Suppressor macrophage treated with lipopolysaccharide for 4 hours (primary cell): ENCODE data around the gene INPP5B.

Source experiments
- DNase-seq: peaks from one replicate; pipeline ENCODE4 v3.0.0-alpha.2; 2020

INPP5B gene

GRCh38 chr1:37865348-37866120, 81.3 kb downstream of the INPP5B start:
- DNase-seq = no peak

GRCh38 chr1:37862330-37862729, 84.5 kb downstream of the INPP5B start:
- DNase-seq = no peak

GRCh38 chr1:37861151-37861550, 85.7 kb downstream of the INPP5B start:
- no peak for DNase-seq

DNA sequence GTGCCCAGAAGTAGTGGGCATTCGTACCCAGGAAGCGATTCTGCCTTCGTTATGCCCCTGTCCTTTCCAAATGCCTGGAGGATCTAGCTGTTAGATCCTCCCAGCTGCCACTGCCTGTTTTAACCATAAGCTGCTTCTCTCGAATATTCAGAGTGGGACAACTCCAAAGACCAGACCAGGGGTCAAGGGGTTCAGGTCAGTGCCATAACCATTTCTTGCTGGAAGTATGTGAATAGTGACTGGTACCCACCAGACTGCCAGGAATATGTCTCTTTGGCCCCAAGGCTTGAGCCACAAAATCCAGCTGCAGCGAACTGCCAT, 86.5 kb downstream of the INPP5B start:
- DNase-seq = no peak

GRCh38 chr1:37859507-37860345, 87.1 kb downstream of the INPP5B start, which contains the start of gene MTF1:
Gene MTF1, minus strand, starts transcription at chr1:37859592. Its CDS starts 1,934 bp downstream, at chr1:37857658.
- DNase-seq = peak; percentile 99

DNA sequence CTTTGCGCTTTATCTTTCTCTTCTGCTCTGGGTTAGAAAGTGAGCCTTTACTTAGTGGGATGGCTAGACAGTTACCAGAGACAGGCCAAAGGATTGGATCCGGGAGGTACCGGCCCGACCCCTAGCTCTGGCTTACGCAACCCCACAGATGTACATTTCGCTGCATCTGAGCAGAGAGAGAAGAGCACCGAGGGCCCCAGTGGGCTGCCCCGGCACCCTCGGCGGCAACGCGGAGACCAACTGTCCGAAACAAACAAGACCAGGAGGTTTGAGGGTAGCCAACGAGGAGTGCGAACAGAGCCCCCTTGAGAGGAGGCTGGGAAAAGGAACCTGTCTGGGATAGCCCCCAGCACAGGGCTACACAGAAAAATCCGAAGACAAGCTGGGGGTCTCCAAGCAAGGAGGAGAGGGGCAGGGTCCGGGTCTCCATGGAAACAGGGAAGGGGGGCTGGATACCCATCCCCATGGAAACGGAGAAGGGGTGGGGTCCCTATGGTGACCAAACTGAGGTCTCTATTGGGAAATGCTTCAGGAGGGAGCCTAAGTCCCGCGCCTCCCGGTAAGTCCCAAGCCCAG, 87.8 kb downstream of the INPP5B start:
- DNase-seq = peak; percentile 50

DNA sequence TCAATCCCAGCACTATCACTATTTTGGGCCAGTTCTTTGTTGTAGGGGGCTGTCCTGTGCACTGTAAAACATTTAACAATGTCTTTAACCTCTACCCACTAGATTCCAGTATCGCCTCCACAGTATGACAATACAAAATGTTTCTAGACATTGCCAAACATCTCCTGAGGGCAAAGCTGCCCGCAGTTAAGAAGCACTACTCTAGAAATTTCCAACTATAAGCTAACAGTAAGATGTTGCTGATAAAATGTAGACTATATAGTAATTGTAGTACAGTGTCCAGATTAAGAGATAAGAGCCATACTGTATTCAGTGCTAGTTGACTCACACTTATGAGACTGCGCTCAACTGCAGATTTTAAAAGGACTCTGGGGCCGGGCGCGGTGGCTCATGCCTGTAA, 92.4 kb downstream of the INPP5B start:
- no peak for DNase-seq

DNA sequence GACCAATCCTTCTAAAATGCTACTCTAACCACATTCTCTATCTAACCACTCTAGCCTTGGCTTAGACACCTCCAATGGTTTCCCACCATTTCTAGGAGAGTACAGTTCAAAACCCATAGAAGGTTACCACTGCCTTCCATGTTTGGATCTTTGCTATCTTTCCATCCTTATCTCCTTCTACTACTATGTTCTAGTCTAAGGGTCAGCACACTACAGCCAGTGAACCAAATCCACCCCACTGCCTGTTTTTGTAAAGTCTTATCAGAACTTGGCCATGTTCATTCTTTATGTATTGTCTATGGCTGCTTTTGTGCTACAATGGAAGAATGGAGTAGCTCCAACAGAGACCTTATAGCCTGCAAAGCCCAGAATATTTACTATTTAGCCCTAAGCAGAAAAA, 93.7 kb downstream of the INPP5B start:
- DNase-seq = no peak

- DNase-seq = peak; percentile 71
These were observed 95.1 kb downstream of the INPP5B start for GRCh38 chr1:37851782-37852210.

DNA sequence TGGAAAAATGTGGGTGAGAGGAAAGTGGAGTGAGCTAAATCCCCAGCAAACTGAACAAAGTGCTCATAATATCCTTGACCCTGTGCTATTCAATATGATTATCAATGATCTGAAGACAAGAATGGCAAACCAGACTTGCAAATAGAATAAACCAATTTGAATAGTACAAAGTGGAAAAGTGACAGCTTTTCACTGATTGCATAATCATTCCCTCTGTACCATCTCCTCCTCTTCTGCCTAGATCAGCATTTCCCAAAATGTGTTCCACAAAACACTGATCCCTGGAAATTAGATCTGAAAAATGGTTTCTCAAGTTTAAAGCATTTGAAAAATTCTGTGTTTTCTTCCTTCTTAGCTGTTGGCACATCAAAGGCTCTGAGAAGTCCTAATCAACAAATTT, 95.6 kb downstream of the INPP5B start:
- no peak for DNase-seq

GRCh38 chr1:37850352-37850955, 96.4 kb downstream of the INPP5B start:
- peak; percentile 71 for DNase-seq

DNA sequence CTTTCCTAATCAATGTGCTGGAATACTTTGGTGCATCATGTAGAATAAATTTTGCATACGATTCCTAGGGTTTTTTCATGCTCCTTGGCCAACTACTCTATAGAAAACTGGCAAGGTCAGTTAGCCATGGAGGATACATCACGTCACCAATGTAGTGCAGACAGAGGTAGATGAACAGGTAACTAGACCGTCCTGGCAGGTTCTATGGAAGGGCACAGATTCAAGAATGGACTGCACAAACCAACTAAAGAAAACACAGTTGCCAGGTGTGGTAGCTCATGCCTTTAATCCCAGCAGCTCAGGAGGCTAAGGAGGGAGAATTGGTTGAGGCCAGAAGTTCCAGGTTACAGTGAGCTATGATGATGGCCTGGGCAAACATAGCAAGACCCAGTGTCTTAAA, 97.4 kb downstream of the INPP5B start:
- no peak for DNase-seq

DNA sequence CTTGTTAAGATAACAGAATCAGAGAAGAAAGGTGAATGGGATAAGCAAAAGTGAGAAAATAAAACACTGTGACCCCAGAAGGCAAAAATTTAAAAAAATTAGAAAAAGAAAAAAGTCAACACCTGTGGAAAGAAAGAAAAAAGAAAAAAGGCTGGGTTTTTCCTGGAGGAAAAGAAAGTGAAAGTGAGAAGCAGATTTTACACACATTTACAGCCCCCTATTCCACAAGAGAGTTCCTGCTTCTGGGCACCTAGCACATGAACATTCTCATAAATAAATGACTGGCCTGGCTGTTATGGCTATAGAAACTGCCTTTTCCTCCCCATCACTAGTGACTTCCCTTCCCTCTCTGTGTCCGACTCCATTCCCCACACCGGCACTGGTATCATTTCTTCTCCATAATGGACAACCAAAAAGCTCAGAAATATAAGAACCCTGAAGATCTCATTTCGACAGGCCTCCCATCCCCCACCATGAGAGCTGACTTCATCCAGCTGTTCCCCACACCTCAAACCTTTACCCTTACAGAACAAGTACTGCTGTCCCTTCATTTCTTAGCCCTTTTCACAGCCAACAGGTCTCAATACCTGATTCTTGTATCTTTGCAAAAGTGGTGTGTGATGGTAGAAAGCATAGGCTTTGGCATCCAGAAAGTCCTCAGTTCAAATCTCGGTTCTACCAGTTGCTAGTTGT, 100.1 kb downstream of the INPP5B start:
- DNase-seq = peak; percentile 62

- peak; percentile 91 for DNase-seq
These were observed 101.1 kb downstream of the INPP5B start for GRCh38 chr1:37845786-37846185.

DNA sequence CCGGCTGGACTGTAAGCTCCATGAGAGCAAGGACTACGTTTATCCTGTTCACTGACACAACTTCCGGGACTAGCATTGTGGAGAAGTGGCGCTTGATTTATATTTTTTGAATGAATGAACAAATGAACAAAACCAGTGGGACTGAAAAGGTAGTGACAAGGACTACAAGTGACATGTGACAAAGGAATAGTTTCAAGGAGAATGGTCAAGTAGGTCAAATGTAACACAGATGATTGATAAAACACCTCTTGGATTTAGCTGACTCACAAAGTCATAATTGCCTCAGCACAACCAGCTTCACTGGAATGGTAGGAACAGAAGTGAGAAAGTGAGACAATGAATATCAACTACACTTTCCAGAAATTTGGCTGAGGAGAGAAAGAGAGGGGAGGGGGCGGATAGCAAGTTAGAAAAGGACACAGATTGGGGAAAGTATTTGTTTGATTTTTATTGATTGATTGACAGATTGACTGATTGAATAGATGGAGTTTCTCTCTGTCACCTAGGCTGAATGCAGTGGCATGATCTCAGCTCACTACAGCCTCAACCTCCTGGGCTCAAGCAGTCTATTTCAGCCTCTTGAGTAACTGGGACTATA, 101.7 kb downstream of the INPP5B start:
- DNase-seq = peak; percentile 31

DNA sequence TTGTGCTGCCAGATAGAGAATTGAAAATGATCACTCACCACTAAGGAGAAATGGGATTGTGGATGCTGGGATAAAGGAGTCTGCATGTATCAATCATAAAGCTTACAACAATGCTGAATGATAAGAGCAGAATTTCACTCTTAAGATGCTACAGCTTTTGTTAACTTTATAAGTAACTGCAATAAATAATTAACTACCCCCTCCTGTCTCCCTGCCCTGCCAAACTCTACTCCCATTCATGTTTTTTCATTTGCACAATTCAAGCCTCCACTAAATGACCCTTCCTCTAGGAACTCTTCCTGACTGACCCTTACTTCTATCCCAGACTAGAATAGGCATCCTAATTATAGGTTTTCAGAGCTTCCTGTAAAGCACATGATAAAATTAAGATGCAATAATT, 102.3 kb downstream of the INPP5B start:
- DNase-seq = no peak

- no peak for DNase-seq
These were observed 105.2 kb downstream of the INPP5B start for GRCh38 chr1:37841652-37842051.

DNA sequence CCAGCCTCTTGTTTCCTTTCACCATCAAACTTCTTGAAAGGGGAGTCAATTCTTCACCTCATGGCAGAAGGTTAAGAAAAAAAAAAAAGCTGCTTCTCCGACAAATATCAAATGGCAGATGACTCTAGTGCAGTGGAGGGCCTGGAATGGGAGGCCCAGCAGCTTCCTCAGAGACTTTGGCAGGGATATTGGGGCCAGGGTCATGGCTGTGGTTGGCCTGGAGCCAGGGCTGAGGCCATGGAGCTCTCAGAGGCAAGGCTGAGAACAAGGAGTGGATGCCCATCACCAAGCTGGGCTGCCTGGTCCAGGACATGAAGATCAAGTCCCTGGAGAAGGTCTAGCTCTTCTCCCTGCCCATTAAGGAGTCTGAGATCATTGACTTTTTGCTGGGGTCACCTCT, 106.1 kb downstream of the INPP5B start:
- no peak for DNase-seq

- no peak for DNase-seq
These were observed 107.2 kb downstream of the INPP5B start for GRCh38 chr1:37839676-37840075.

GRCh38 chr1:37836788-37837187, 110.1 kb downstream of the INPP5B start:
- no peak for DNase-seq

GRCh38 chr1:37831809-37832208, 115.0 kb downstream of the INPP5B start:
- DNase-seq = no peak

DNA sequence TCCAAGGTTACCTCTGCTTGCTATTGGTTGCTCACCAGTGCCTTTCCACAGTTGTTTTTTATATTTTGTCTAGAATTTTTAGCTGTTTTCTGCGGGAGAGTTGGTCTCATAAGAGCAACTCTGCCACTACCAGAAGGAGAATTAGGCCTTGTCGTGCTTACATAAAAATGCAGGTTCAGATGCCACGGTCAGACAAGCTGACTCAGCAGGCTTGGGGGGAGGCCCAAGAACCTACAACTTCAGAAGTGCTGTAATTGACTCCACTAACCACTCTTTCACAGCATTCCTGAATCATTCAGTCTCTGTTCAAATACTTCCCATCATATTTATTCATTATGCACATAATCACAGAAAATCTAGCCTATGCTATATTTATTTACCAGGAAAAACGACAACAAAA, 115.7 kb downstream of the INPP5B start:
- no peak for DNase-seq
